ENCODE data around the gene ANKRD23.

DNA sequence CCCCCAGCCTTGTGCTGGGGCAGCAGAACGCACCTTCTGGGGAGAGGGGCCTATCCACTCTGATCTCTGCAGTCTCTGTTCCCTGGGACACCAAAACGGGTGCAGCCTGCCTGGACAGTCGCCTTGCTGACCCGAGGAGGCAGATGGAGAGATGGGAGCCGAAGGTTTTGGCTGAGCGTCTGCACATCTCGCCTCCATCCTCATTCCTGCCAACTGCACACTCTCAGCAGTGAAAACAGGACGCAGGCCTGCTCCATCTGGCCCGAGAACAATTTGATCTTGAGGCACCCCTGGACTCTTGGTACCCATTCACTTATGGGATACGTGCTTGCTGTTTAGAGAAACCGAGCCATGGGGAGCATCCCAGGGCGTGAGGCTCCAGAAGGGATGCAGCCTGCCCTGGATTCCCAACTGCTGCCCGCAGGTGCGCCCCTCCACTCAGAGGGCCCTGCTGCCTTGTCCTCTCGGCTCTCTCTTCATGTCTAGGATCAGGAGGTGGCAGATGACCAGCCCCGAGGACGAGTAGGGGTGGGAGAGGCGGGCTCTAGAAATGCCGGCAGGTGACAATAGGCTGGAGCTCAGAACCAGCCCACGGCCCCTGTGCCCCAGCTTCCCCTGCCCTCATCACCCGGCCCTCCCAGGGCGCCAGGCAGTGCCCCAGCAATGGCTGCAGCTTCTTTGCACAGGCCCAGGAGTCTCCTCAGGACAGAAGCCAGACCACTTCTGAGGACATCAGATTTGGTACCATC lies 35.1 kb upstream of the ANKRD23 start:
- TF ChIP-seq RFX5 (IDR thresholded peaks at IDR 0.05; ENCODE audit: low read length) = no peak
- TF ChIP-seq, protein P1, sequence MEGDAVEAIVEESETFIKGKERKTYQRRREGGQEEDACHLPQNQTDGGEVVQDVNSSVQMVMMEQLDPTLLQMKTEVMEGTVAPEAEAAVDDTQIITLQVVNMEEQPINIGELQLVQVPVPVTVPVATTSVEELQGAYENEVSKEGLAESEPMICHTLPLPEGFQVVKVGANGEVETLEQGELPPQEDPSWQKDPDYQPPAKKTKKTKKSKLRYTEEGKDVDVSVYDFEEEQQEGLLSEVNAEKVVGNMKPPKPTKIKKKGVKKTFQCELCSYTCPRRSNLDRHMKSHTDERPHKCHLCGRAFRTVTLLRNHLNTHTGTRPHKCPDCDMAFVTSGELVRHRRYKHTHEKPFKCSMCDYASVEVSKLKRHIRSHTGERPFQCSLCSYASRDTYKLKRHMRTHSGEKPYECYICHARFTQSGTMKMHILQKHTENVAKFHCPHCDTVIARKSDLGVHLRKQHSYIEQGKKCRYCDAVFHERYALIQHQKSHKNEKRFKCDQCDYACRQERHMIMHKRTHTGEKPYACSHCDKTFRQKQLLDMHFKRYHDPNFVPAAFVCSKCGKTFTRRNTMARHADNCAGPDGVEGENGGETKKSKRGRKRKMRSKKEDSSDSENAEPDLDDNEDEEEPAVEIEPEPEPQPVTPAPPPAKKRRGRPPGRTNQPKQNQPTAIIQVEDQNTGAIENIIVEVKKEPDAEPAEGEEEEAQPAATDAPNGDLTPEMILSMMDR (IDR thresholded peaks at IDR 0.05) = no peak
- TF ChIP-seq, protein P2, sequence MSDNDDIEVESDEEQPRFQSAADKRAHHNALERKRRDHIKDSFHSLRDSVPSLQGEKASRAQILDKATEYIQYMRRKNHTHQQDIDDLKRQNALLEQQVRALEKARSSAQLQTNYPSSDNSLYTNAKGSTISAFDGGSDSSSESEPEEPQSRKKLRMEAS (IDR thresholded peaks at IDR 0.05; ENCODE audit: low read depth) = no peak
- no peak for TF ChIP-seq TAF1 (IDR thresholded peaks at IDR 0.05; ENCODE audit: borderline replicate concordance, low read depth, low read length)
- TF ChIP-seq POLR2AphosphoS5 (IDR thresholded peaks at IDR 0.05; ENCODE audit: low read depth, low read length) = no peak
- no peak for TF ChIP-seq SIN3A (IDR thresholded peaks at IDR 0.05; ENCODE audit: borderline replicate concordance, low read depth, low read length)
- no peak for TF ChIP-seq RCOR1 (IDR thresholded peaks at IDR 0.05; ENCODE audit: low read length)
